Measurements from ENCODE around the gene OPA3. TPM values are rescaled to one million over a fixed set of nuclear protein-coding genes. Genes with fewer than 3 reads are reported as not detected.
"Not testable (repeated sequence)": the region's sequence is repeated elsewhere in the genome, so short reads cannot be mapped to it uniquely, and the experiment has no call there.

OPA3 gene
- total and polyA plus RNA-seq, 4 donors = 3.9 to 11.0 (median 7.6) TPM

DNA sequence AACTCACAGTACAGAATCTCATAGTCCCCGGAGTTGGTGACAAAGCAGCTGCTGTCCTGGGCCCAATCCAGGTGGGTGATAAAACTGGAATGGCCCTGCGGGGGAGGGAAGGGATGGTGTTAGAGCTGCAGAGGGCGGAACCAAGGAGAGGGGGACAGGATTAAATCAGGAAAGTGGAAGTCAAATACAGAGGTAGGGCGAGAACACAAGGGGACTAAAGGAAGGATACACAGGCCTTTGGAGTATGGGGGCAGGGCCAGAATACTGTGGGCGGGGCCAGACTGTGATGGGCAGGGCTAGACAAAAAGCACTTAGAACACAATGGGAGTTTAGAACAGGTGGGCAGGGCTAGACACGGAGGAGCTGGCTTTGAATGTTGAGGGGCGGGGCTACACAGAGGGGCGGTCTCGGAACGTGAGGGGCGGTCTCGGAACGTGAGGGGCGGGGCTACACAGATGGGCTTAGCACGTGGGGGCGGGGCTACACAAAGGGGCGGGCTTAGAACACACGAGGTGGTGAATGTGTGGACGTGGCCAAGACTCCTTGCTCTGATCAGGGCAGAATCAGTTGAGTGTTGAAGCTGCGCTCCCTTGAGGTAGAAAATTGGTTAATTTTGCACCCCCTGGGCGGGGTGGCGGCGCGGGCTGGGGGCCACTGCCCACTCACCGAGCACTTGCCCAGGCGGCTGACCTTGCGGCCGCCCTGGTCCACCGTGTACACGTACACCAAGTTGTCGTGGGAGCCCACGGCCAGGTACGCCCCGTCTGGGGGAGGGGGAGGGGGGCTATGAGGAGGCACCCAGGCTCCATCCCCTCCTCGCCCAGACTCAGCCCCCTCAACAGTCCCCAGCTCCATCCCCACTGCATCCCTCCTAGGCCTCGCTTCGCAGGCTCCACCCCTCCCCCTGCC, 31.4 kb upstream of the OPA3 start:
- H3K9me3 ChIP-seq (ENCODE audit: control insufficient read depth, insufficient read depth, low read length) = no peaks in the 10 kb centered on the region
- peak overlapping the region; percentile 36 for H3K4me3 ChIP-seq (ENCODE audit: low read depth, low read length)
- WGBS (ENCODE audit: insufficient coverage) = 9% methylated on average over 27 of the region's 37 CpGs
- peak overlapping the region; percentile 73 for H3K27ac ChIP-seq (ENCODE audit: low read depth, low read length)
- H3K27me3 ChIP-seq (ENCODE audit: control insufficient read depth, insufficient read depth, low read length) = no peaks in the 10 kb centered on the region
- DNase-seq (ENCODE audit: low read depth in 4 of 6, low spot score in 6 of 6) = peak; percentile 31 to 95 (median 57)
- peaks cover 13% of the 10 kb centered on the region for H3K4me1 ChIP-seq (ENCODE audit: control insufficient read depth, insufficient read depth, low read length)
- H3K36me3 ChIP-seq (ENCODE audit: control insufficient read depth, insufficient read depth, low read length) = peaks cover 84% of the 10 kb centered on the region

GRCh38 chr19:45615056-45615455, 30.5 kb upstream of the OPA3 start:
- peaks cover 86% of the 10 kb centered on the region for H3K36me3 ChIP-seq (ENCODE audit: control insufficient read depth, insufficient read depth, low read length)
- not testable (repeated sequence) for H3K4me3 ChIP-seq (ENCODE audit: low read depth, low read length); DNase-seq (ENCODE audit: low read depth in 4 of 6, low spot score in 6 of 6); H3K27ac ChIP-seq (ENCODE audit: low read depth, low read length); H3K9me3 ChIP-seq (ENCODE audit: control insufficient read depth, insufficient read depth, low read length); H3K27me3 ChIP-seq (ENCODE audit: control insufficient read depth, insufficient read depth, low read length)
- 95% methylated on average over 8 of the region's 9 CpGs for WGBS (ENCODE audit: insufficient coverage)
- H3K4me1 ChIP-seq (ENCODE audit: control insufficient read depth, insufficient read depth, low read length) = peaks cover 13% of the 10 kb centered on the region

DNA sequence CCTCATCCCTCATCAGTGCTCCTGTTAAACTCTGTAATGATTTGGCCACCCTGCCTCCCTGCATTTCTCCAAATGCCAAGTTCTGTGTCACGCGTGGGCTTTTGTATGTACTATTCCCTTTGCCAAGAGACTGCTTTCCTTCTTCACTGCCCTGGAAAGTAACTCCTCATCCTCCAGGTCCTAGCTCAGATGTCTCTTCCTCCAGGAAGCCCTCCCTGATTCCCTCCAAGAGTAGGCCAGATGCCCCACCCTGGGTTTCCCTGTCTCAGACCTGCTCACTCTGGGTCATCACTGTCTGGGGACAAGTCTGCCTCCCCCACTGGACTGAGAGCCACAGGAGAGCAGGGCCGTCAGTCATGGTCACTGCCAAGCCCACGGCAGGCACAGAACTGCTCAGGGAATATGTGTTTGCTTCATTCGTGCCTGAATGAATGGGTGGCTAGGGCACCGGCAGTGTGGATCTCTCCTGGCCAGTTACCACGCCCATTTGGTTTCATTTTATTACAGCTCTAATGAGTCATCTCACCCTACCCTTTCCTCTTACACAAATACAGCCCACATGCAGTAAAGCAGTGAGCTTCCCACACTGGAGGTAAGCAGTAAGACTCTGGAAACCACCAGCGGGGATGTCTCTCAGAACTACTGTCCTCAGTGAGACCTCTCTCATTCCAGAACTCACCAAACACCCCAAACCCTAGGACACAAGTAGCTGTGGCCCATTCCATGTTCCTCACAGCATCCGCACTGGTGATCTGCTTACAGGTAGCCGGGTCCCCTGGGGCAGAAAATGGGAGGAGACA, 29.5 kb upstream of the OPA3 start:
- Histone ChIP-seq H3K4me1 (ENCODE audit: control insufficient read depth, insufficient read depth, low read length) (peaks cover 13% of the 10 kb centered on the region), H3K27me3 (ENCODE audit: control insufficient read depth, insufficient read depth, low read length) (no peaks in the 10 kb centered on the region), H3K4me3 (ENCODE audit: low read depth, low read length) (no peak overlapping the region), H3K9me3 (ENCODE audit: control insufficient read depth, insufficient read depth, low read length) (no peaks in the 10 kb centered on the region), H3K36me3 (ENCODE audit: control insufficient read depth, insufficient read depth, low read length) (peaks cover 86% of the 10 kb centered on the region), H3K27ac (ENCODE audit: low read depth, low read length) (no peak overlapping the region)
- no peak for DNase-seq (ENCODE audit: low read depth in 4 of 6, low spot score in 6 of 6)
- 85% methylated on average over 10 of the region's 10 CpGs for WGBS (ENCODE audit: insufficient coverage)

GRCh38 chr19:45608948-45609347, 24.3 kb upstream of the OPA3 start:
- 97% methylated on average over 6 of the region's 6 CpGs for WGBS (ENCODE audit: insufficient coverage)
- Histone ChIP-seq H3K27me3 (ENCODE audit: control insufficient read depth, insufficient read depth, low read length) (no peaks in the 10 kb centered on the region), H3K36me3 (ENCODE audit: control insufficient read depth, insufficient read depth, low read length) (peaks cover 50% of the 10 kb centered on the region)

GRCh38 chr19:45607071-45608029, 22.7 kb upstream of the OPA3 start:
- 12% methylated on average over 26 of the region's 28 CpGs for WGBS (ENCODE audit: insufficient coverage)
- DNase-seq (ENCODE audit: low read depth in 4 of 6, low spot score in 6 of 6) = peak; percentile 53 to 89 (median 63)
- peak overlapping the region; percentile 47 for H3K27ac ChIP-seq (ENCODE audit: low read depth, low read length)
- H3K36me3 ChIP-seq (ENCODE audit: control insufficient read depth, insufficient read depth, low read length) = peaks cover 35% of the 10 kb centered on the region
- H3K4me3 ChIP-seq (ENCODE audit: low read depth, low read length) = peak overlapping the region; percentile 40
- peaks cover 10% of the 10 kb centered on the region for H3K27me3 ChIP-seq (ENCODE audit: control insufficient read depth, insufficient read depth, low read length)
- H3K4me1 ChIP-seq (ENCODE audit: control insufficient read depth, insufficient read depth, low read length) = peaks cover 11% of the 10 kb centered on the region
- H3K9me3 ChIP-seq (ENCODE audit: control insufficient read depth, insufficient read depth, low read length) = no peaks in the 10 kb centered on the region

More at GRCh38 chr19:45608948-45609347, 24.3 kb upstream of the OPA3 start:
- H3K27ac ChIP-seq (ENCODE audit: low read depth, low read length) = no peak overlapping the region
- H3K4me3 ChIP-seq (ENCODE audit: low read depth, low read length) = no peak overlapping the region
- peaks cover 11% of the 10 kb centered on the region for H3K4me1 ChIP-seq (ENCODE audit: control insufficient read depth, insufficient read depth, low read length)
- DNase-seq (ENCODE audit: low read depth in 4 of 6, low spot score in 6 of 6) = no peak
- H3K9me3 ChIP-seq (ENCODE audit: control insufficient read depth, insufficient read depth, low read length) = no peaks in the 10 kb centered on the region

- WGBS (ENCODE audit: insufficient coverage) = 2% methylated on average over 49 of the region's 52 CpGs
- Histone ChIP-seq H3K27ac (ENCODE audit: low read depth, low read length) (peak within 1 kb of the TSS; percentile 8), H3K36me3 (ENCODE audit: control insufficient read depth, insufficient read depth, low read length) (no peaks in the 10 kb centered on the region), H3K4me3 (ENCODE audit: low read depth, low read length) (peak within 1 kb of the TSS; percentile 22), H3K4me1 (ENCODE audit: control insufficient read depth, insufficient read depth, low read length) (peaks cover 15% of the 10 kb centered on the region), H3K9me3 (ENCODE audit: control insufficient read depth, insufficient read depth, low read length) (no peaks in the 10 kb centered on the region), H3K27me3 (ENCODE audit: control insufficient read depth, insufficient read depth, low read length) (peaks cover 66% of the 10 kb centered on the region)
- no peak for DNase-seq (ENCODE audit: low read depth in 4 of 6, low spot score in 6 of 6)
Observed at GRCh38 chr19:45601524-45602374, 17.1 kb upstream of the OPA3 start, which contains the start of gene GPR4. Gene GPR4, minus strand, starts transcription at chr19:45602212. Its CDS starts 10,346 bp downstream, at chr19:45591866.

GRCh38 chr19:45601115-45601514, 16.5 kb upstream of the OPA3 start:
- Histone ChIP-seq H3K9me3 (ENCODE audit: control insufficient read depth, insufficient read depth, low read length) (no peaks in the 10 kb centered on the region), H3K27me3 (ENCODE audit: control insufficient read depth, insufficient read depth, low read length) (peaks cover 72% of the 10 kb centered on the region), H3K27ac (ENCODE audit: low read depth, low read length) (peak overlapping the region; percentile 8), H3K36me3 (ENCODE audit: control insufficient read depth, insufficient read depth, low read length) (no peaks in the 10 kb centered on the region), H3K4me1 (ENCODE audit: control insufficient read depth, insufficient read depth, low read length) (peaks cover 15% of the 10 kb centered on the region), H3K4me3 (ENCODE audit: low read depth, low read length) (peak overlapping the region; percentile 22)
- no peak for DNase-seq (ENCODE audit: low read depth in 4 of 6, low spot score in 6 of 6)
- WGBS (ENCODE audit: insufficient coverage) = 15% methylated on average over 6 of the region's 10 CpGs

GRCh38 chr19:45600340-45600885, 15.8 kb upstream of the OPA3 start:
- Histone ChIP-seq H3K27ac (ENCODE audit: low read depth, low read length) (no peak overlapping the region), H3K9me3 (ENCODE audit: control insufficient read depth, insufficient read depth, low read length) (no peaks in the 10 kb centered on the region), H3K4me3 (ENCODE audit: low read depth, low read length) (no peak overlapping the region), H3K36me3 (ENCODE audit: control insufficient read depth, insufficient read depth, low read length) (no peaks in the 10 kb centered on the region), H3K27me3 (ENCODE audit: control insufficient read depth, insufficient read depth, low read length) (peaks cover 78% of the 10 kb centered on the region), H3K4me1 (ENCODE audit: control insufficient read depth, insufficient read depth, low read length) (peaks cover 15% of the 10 kb centered on the region)
- WGBS (ENCODE audit: insufficient coverage) = 52% methylated on average over 5 of the region's 5 CpGs
- DNase-seq (ENCODE audit: low read depth in 4 of 6, low spot score in 6 of 6) = no peak

All from spinal cord (tissue), 10 donors.